Measurements from ENCODE around the gene SH3TC1. TPM values are rescaled to one million over a fixed set of nuclear protein-coding genes. Genes with fewer than 3 reads are reported as not detected.

The SH3TC1 gene
- total and polyA plus RNA-seq, 10 of the 15 experiments (the other 5 are each of a cell fraction or from before 2014, with no cell fraction given) = 0.19 to 47.0 (median 18.4) TPM

DNA sequence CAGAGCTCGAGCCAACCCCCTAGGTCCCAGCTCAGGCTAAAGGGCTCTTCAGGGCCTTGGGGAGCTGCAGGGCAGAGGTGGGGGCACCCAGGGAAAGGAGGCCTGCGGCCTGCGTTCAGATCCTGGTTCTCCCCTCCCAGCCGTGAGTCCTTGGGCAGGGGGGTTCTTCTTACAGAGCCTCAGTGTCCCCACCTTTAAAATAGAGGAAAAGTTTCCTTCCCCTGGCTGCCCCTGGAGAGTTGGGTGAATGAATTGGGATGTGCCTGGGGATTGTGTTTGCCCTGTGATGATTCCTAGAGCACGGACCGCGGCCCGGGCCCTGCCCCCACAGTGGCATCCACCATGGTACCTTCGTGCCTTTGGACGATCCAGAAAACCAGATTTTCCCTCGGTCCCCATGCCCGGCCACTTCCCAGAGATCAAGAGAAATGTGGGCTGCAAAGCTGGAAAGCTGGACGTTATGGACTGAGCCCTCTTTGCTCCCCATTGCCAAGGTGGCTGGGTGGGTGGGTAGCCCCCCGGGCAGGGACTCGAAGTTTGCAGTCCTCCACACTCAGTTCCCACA, 81.9 kb downstream of the SH3TC1 start:
- intact Hi-C loops (cut with micrococcal nuclease; ENCODE audit: unreplicated experiment) = no loop called here
- no peaks in the 10 kb centered on the region for H4K20me1 ChIP-seq (ENCODE audit: control insufficient read depth, insufficient read depth)
- SMC1A ChIA-PET (ENCODE audit: uncharacterized antibody, unreplicated experiment) = no interaction called here
- ATAC-seq (no peak), DNase-seq (ENCODE audit: low read depth, low spot score) (no peak), FAIRE-seq (no peak)
- H3K79me2 ChIP-seq (ENCODE audit: control insufficient read depth, insufficient read depth, low read length) = no peaks in the 10 kb centered on the region
- no peak overlapping the region for H2AFZ ChIP-seq (ENCODE audit: control insufficient read depth, low read depth, low read length)
- no peak overlapping the region for H3K4me2 ChIP-seq (ENCODE audit: control insufficient read depth, insufficient read depth)
- BruUV-seq (replicated peaks) = no TSS peak
- RAD21 ChIA-PET (ENCODE audit: unreplicated experiment) = interaction anchor here (2.0 kb wide), 1 partner anchor 104 kb away, joined by 4 read pairs; no protein-coding TSS in a partner anchor
- H3K27me3 ChIP-seq (replicated peaks in 1 of 2; ENCODE audit: control insufficient read depth in 2 of 2, insufficient read depth in 2 of 2, low read length in 1 of 2) = peaks cover 0 to 4% of the 10 kb centered on the region in 2 experiments; a peak in 2 of 4 replicates
- no peak overlapping the region for H3K27ac ChIP-seq (ENCODE audit: control insufficient read depth, insufficient read depth)
- 14% methylated on average over 15 of the region's 15 CpGs for WGBS (ENCODE audit: insufficient coverage, insufficient replicate concordance, low lambda C conversion rate, missing lambda C conversion rate)
- no peak for TF ChIP-seq SRF (IDR thresholded peaks at IDR 0.05; ENCODE audit: low read depth in 2 of 2, low read length in 2 of 2)
- TF ChIP-seq SPI1 (IDR thresholded peaks at IDR 0.05; ENCODE audit: borderline replicate concordance, insufficient read depth, low read depth, low read length) = no peak
- TF ChIP-seq RBBP5 (conservative IDR thresholded peaks at IDR 0.05) = no peak
- no peak for TF ChIP-seq NBN (IDR thresholded peaks at IDR 0.05)
- TF ChIP-seq EED (IDR thresholded peaks at IDR 0.05; ENCODE audit: low read depth) = no peak
- TF ChIP-seq, protein P1, sequence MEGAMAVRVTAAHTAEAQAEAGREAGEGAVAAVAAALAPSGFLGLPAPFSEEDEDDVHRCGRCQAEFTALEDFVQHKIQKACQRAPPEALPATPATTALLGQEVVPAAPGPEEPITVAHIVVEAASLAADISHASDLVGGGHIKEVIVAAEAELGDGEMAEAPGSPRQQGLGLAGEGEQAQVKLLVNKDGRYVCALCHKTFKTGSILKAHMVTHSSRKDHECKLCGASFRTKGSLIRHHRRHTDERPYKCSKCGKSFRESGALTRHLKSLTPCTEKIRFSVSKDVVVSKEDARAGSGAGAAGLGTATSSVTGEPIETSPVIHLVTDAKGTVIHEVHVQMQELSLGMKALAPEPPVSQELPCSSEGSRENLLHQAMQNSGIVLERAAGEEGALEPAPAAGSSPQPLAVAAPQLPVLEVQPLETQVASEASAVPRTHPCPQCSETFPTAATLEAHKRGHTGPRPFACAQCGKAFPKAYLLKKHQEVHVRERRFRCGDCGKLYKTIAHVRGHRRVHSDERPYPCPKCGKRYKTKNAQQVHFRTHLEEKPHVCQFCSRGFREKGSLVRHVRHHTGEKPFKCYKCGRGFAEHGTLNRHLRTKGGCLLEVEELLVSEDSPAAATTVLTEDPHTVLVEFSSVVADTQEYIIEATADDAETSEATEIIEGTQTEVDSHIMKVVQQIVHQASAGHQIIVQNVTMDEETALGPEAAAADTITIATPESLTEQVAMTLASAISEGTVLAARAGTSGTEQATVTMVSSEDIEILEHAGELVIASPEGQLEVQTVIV (IDR thresholded peaks at IDR 0.05; ENCODE audit: borderline replicate concordance, partially characterized antibody) = no peak
- TF ChIP-seq WRNIP1 (IDR thresholded peaks at IDR 0.05; ENCODE audit: borderline replicate concordance, low read depth, low read length) = no peak
- TF ChIP-seq NFYA (IDR thresholded peaks at IDR 0.05; ENCODE audit: borderline replicate concordance, low read depth, low read length) = no peak
- no peak for TF ChIP-seq YBX1 (IDR thresholded peaks at IDR 0.05)
- TF ChIP-seq TAF1 (IDR thresholded peaks at IDR 0.05; ENCODE audit: borderline replicate concordance, low read depth, low read length) = no peak
- TF ChIP-seq SMAD1 (IDR thresholded peaks at IDR 0.05; ENCODE audit: low read depth, partially characterized antibody) = no peak
- no peak for TF ChIP-seq RELA (IDR thresholded peaks at IDR 0.05; ENCODE audit: borderline replicate concordance, partially characterized antibody)
- TF ChIP-seq, protein P2, sequence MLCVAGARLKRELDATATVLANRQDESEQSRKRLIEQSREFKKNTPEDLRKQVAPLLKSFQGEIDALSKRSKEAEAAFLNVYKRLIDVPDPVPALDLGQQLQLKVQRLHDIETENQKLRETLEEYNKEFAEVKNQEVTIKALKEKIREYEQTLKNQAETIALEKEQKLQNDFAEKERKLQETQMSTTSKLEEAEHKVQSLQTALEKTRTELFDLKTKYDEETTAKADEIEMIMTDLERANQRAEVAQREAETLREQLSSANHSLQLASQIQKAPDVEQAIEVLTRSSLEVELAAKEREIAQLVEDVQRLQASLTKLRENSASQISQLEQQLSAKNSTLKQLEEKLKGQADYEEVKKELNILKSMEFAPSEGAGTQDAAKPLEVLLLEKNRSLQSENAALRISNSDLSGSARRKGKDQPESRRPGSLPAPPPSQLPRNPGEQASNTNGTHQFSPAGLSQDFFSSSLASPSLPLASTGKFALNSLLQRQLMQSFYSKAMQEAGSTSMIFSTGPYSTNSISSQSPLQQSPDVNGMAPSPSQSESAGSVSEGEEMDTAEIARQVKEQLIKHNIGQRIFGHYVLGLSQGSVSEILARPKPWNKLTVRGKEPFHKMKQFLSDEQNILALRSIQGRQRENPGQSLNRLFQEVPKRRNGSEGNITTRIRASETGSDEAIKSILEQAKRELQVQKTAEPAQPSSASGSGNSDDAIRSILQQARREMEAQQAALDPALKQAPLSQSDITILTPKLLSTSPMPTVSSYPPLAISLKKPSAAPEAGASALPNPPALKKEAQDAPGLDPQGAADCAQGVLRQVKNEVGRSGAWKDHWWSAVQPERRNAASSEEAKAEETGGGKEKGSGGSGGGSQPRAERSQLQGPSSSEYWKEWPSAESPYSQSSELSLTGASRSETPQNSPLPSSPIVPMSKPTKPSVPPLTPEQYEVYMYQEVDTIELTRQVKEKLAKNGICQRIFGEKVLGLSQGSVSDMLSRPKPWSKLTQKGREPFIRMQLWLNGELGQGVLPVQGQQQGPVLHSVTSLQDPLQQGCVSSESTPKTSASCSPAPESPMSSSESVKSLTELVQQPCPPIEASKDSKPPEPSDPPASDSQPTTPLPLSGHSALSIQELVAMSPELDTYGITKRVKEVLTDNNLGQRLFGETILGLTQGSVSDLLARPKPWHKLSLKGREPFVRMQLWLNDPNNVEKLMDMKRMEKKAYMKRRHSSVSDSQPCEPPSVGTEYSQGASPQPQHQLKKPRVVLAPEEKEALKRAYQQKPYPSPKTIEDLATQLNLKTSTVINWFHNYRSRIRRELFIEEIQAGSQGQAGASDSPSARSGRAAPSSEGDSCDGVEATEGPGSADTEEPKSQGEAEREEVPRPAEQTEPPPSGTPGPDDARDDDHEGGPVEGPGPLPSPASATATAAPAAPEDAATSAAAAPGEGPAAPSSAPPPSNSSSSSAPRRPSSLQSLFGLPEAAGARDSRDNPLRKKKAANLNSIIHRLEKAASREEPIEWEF (IDR thresholded peaks at IDR 0.05; ENCODE audit: insufficient replicate concordance, low read depth, low read length) = no peak
- TF ChIP-seq, protein P3, sequence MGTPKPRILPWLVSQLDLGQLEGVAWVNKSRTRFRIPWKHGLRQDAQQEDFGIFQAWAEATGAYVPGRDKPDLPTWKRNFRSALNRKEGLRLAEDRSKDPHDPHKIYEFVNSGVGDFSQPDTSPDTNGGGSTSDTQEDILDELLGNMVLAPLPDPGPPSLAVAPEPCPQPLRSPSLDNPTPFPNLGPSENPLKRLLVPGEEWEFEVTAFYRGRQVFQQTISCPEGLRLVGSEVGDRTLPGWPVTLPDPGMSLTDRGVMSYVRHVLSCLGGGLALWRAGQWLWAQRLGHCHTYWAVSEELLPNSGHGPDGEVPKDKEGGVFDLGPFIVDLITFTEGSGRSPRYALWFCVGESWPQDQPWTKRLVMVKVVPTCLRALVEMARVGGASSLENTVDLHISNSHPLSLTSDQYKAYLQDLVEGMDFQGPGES (IDR thresholded peaks at IDR 0.05) = no peak
- no peaks in the 10 kb centered on the region for H3K9me3 ChIP-seq (replicated peaks; ENCODE audit: control insufficient read depth, insufficient read depth, low read length)
- in situ Hi-C loops (cut with MboI) = no loop called here
- no peak overlapping the region for H3K4me3 ChIP-seq
- no peak overlapping the region for H3K9ac ChIP-seq (ENCODE audit: control insufficient read depth, insufficient read depth, low read length)
- no peaks in the 10 kb centered on the region for H3K36me3 ChIP-seq (ENCODE audit: control insufficient read depth in 2 of 2, insufficient read depth in 2 of 2, low read length in 1 of 2)
- no peaks in the 10 kb centered on the region for H3K4me1 ChIP-seq (ENCODE audit: control insufficient read depth, insufficient read depth, low read length)
- POLR2A ChIA-PET = no interaction called here
- CTCF ChIA-PET = no interaction called here

All from GM12878 (cell line).